Caco-2 (cell line): ENCODE measurements around the gene HSPG2. TPM values are rescaled to one million over a fixed set of nuclear protein-coding genes. Genes with fewer than 3 reads are reported as not detected.
A peak's percentile ranks its signal among the peaks of the same experiment; 100 is the strongest.
"Not testable (repeated sequence)": the region's sequence is repeated elsewhere in the genome, so short reads cannot be mapped to it uniquely, and the experiment has no call there.

Source experiments
- BruUV-seq: library from RNA; stranded (reverse); fragments of 400-500 nt; replicated peaks from 2 replicates; lab custom pipeline; 2021; lab: Mats Ljungman, UMichigan
- CTCF ChIA-PET: fragments of 300-600 bp; sonication (Branson Sonifier 250); formaldehyde crosslinking; loops from one replicate; lab custom pipeline; 2022; ENCODE audit warnings: antibody characterized with exemption; lab: Charles Lee
- POLR2A ChIA-PET: fragments of 300-600 bp; sonication (Branson Sonifier 250); formaldehyde crosslinking; loops from one replicate; lab custom pipeline; 2022; ENCODE audit warnings: antibody characterized with exemption; lab: Charles Lee
- DNase-seq, 2 experiments: peaks; one replicate each; pipeline versions ENCODE4 v3.0.0 to v3.0.0-alpha.2; 2020 to 2022
- H3K27me3 ChIP-seq: replicated peaks from 2 replicates; pipeline ENCODE4 v1.6.0; 2011; ENCODE audit warnings: low read length; ENCODE audit not compliant: control insufficient read depth, insufficient read depth
- H3K36me3 ChIP-seq: 2 replicates; pipeline ENCODE4 v1.5.1; 2011; ENCODE audit warnings: low read length; ENCODE audit not compliant: control insufficient read depth, insufficient read depth
- H3K4me1 ChIP-seq: fragments of 250-450 bp; sonication (Bioruptor Pico); 2 replicates; pipeline ENCODE4 v1.5.1; 2020; ENCODE audit warnings: mild to moderate bottlenecking
- H3K4me3 ChIP-seq: 2 replicates; pipeline ENCODE4 v1.5.1; 2011; ENCODE audit warnings: low read depth, mild to moderate bottlenecking, control low read depth, low read length
- H3K9me3 ChIP-seq: fragments of 250-450 bp; sonication (Bioruptor Pico); 2 replicates; pipeline ENCODE4 v1.5.1; 2020; ENCODE audit warnings: mild to moderate bottlenecking, moderate library complexity
- H3K27ac Mint-ChIP-seq: one replicate; pipeline ENCODE4 v1.8.0; 2022; ENCODE audit warnings: mixed read lengths; ENCODE audit not compliant: unreplicated experiment
- H3K27me3 Mint-ChIP-seq: one replicate; pipeline ENCODE4 v1.8.0; 2022; ENCODE audit warnings: mixed read lengths; ENCODE audit not compliant: insufficient read depth, unreplicated experiment
- H3K36me3 Mint-ChIP-seq: one replicate; pipeline ENCODE4 v1.8.0; 2022; ENCODE audit warnings: mild to moderate bottlenecking, mixed read lengths; ENCODE audit not compliant: insufficient read depth, unreplicated experiment
- H3K4me1 Mint-ChIP-seq: one replicate; pipeline ENCODE4 v1.8.0; 2022; ENCODE audit warnings: low read depth, mixed read lengths; ENCODE audit not compliant: unreplicated experiment
- H3K4me3 Mint-ChIP-seq: one replicate; pipeline ENCODE4 v1.8.0; 2022; ENCODE audit warnings: mild to moderate bottlenecking, moderate library complexity, mixed read lengths; ENCODE audit not compliant: unreplicated experiment
- H3K9me3 Mint-ChIP-seq: one replicate; pipeline ENCODE4 v1.8.0; 2022; ENCODE audit warnings: mixed read lengths; ENCODE audit not compliant: unreplicated experiment
- CTCF ChIP-seq, 2 experiments: fragments of 200-600 bp in 1 of 2; IDR thresholded peaks; 1 replicate in 1 of 2; 2 replicates in 1 of 2; pipeline versions ENCODE4 v1.5.1 to v1.8.0; 2011 to 2022; ENCODE audit warnings: antibody characterized with exemption in 1 of 2, control low read depth in 1 of 2, inconsistent platforms in 1 of 2, low read depth in 1 of 2, low read length in 1 of 2, mild to moderate bottlenecking in 1 of 2, moderate library complexity in 1 of 2; ENCODE audit not compliant: insufficient read depth in 1 of 2, severe bottlenecking in 1 of 2, unreplicated experiment in 1 of 2
- intact Hi-C: fragments of 100-400 bp; cut with micrococcal nuclease; formaldehyde crosslinking; loops from one replicate; pipeline ENCODE4 v1.10.0; 2022; ENCODE audit not compliant: unreplicated experiment
- total RNA-seq: library from RNA; stranded (reverse); gene quantifications from 2 replicates; pipeline ENCODE4 v1.2.3, GENCODE V29; 2022

Gene HSPG2
- total RNA-seq, 1 experiment from 2014 or later, result 237 TPM

GRCh38 chr1:21970523-21970922 lies 33.4 kb upstream of the HSPG2 start:
- POLR2A ChIA-PET, DNase-seq, BruUV-seq, H3K36me3 Mint-ChIP-seq, H3K36me3 ChIP-seq, H3K9me3 ChIP-seq, H3K9me3 Mint-ChIP-seq, CTCF ChIA-PET, H3K27ac Mint-ChIP-seq, H3K4me3 ChIP-seq, intact Hi-C loops, H3K27me3 Mint-ChIP-seq, H3K4me1 ChIP-seq, H3K27me3 ChIP-seq, H3K4me1 Mint-ChIP-seq, H3K4me3 Mint-ChIP-seq: not testable (repeated sequence)

DNA sequence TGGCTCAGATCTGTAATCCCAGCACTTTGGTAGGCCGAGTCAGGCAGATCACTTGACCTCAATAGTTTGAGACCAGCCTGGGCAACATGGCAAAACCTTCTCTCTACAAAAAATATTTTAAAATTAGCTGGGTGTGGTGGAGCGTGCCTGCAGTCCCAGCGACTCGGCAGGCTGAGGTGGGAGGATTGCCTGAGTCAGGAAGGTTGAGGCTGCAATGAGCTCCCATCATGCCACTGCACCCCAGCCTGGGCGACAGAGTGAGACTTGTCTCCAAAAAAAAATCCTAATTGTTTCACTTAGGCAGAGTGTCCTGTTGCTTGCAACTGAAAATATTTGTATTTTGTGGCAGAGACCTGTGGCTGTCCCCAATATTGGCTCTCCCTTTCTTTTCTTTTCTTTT lies 32.0 kb upstream of the HSPG2 start:
- H3K4me1 Mint-ChIP-seq, POLR2A ChIA-PET, H3K9me3 ChIP-seq, H3K4me1 ChIP-seq, CTCF ChIA-PET, H3K27me3 Mint-ChIP-seq, H3K4me3 ChIP-seq, DNase-seq, H3K4me3 Mint-ChIP-seq, intact Hi-C loops, H3K36me3 ChIP-seq, H3K9me3 Mint-ChIP-seq, H3K27me3 ChIP-seq, BruUV-seq, H3K36me3 Mint-ChIP-seq: not testable (repeated sequence)
- H3K27ac Mint-ChIP-seq, result peak overlapping the region; percentile 23

DNA sequence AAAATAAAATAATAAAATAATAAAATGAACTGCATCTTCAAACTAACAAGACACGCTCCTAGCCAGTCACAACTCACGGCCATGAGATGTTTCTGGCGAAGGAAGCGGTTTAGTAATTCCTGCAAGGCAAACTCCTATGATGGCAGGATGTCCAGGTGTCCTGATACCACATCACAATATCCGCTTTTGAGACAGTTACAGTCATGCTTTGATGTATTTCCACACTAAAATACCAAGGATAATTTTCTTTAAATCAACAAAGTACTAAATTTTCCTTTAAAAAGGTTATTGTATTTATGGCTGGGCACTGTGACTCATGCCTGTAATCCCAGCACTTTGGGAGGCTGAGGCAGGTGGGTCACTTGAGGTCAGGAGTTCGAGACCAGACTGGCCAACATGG lies 30.1 kb upstream of the HSPG2 start:
- H3K27ac Mint-ChIP-seq, H3K36me3 Mint-ChIP-seq, BruUV-seq, H3K4me1 ChIP-seq, H3K4me3 Mint-ChIP-seq, H3K4me3 ChIP-seq, H3K9me3 ChIP-seq, H3K36me3 ChIP-seq, H3K27me3 ChIP-seq, H3K27me3 Mint-ChIP-seq, H3K9me3 Mint-ChIP-seq, DNase-seq, CTCF ChIA-PET, POLR2A ChIA-PET, intact Hi-C loops: not testable (repeated sequence)
- peaks cover 14% of the 10 kb centered on the region for H3K4me1 Mint-ChIP-seq

DNA sequence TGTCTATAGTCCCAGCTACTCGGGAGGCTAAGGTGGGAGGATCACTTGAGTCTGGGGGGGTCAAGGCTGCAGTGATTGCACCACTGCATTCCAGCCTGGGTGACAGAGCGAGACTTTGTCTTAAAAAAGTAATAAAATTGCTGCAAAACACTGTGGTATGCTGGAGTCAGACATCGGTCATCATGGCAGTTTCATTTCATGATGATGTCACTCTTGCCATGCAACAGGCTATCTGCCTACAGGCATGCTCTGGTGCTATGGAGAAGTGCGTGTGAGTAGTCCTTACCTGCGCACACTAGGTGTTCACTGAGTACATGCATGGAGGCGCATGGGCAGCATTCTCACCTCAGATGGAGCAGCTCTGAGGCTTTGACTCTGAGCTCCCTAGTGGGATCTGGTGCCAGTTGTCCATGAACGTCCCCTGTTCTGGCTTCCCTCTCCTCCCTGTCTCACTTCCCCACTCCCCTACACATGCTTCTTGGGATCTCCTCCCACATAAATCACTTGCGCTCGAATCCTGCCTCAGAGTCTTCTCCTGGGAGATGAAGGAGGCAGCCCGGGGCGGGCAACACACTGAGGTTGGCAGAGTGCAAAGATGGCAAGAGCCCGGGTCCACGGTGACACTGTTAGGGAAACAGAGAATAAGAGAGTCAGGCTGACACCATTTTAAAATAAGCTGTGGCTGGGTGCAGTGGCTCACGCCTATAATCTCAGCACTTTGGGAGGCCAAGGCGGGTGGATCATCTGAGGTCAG lies 29.3 kb upstream of the HSPG2 start:
- intact Hi-C loops, result no loop called here
- peak in 1 of 2 experiments; percentile 23 for DNase-seq
- Mint-ChIP-seq H3K4me1 (peaks cover 14% of the 10 kb centered on the region), H3K9me3 (no peaks in the 10 kb centered on the region), H3K27ac (no peak overlapping the region), H3K27me3 (no peaks in the 10 kb centered on the region), H3K4me3 (no peak overlapping the region), H3K36me3 (peaks cover 5% of the 10 kb centered on the region)
- CTCF ChIA-PET, result no interaction called here
- Histone ChIP-seq H3K36me3 (no peaks in the 10 kb centered on the region), H3K4me3 (no peak overlapping the region), H3K27me3 (no peaks in the 10 kb centered on the region), H3K9me3 (no peaks in the 10 kb centered on the region), H3K4me1 (peaks cover 4% of the 10 kb centered on the region; the same call in 1 of the 2 replicates)
- no TSS peak for BruUV-seq
- TF ChIP-seq CTCF (IDR thresholded peaks at IDR 0.05; ENCODE audit: insufficient read depth in 1 of 2, low read depth in 1 of 2, low read length in 1 of 2, severe bottlenecking in 1 of 2, unreplicated experiment in 1 of 2), result no peak
- POLR2A ChIA-PET, result interaction anchor here (0.6 kb wide), 1 partner anchor 32 kb away, joined by 3 read pairs; no protein-coding TSS in a partner anchor
